MCF 10A (cell line): ENCODE measurements around the gene ACAD11. TPM values are rescaled to one million over a fixed set of nuclear protein-coding genes. Genes with fewer than 3 reads are reported as not detected.

Source experiments
- BruUV-seq: library from RNA; stranded (reverse); fragments of 400-500 nt; replicated peaks from 2 replicates; lab custom pipeline; 2021; lab: Mats Ljungman, UMichigan
- CTCF ChIA-PET: fragments of 300-600 bp; sonication (Branson Sonifier 250); formaldehyde crosslinking; extraction: SDS; loops from one replicate; lab custom pipeline; 2021; ENCODE audit warnings: antibody characterized with exemption, inconsistent platforms; lab: Yijun Ruan, JAX
- POLR2A ChIA-PET: fragments of 300-600, 350-650 bp; sonication (Branson Sonifier 250); formaldehyde crosslinking; extraction: SDS; loops from one replicate; lab custom pipeline; 2020; ENCODE audit warnings: antibody characterized with exemption, inconsistent platforms; lab: Yijun Ruan, JAX
- DNase-seq: peaks from one replicate; pipeline ENCODE4 v3.0.0-alpha.2; 2018; ENCODE audit not compliant: unreplicated experiment
- H3K27ac Mint-ChIP-seq: one replicate; pipeline ENCODE4 v1.8.0; 2022; ENCODE audit warnings: mild to moderate bottlenecking, low read depth, mixed read lengths; ENCODE audit not compliant: unreplicated experiment
- H3K27me3 Mint-ChIP-seq: one replicate; pipeline ENCODE4 v1.8.0; 2022; ENCODE audit warnings: mixed read lengths; ENCODE audit not compliant: insufficient read depth, unreplicated experiment
- H3K36me3 Mint-ChIP-seq: one replicate; pipeline ENCODE4 v1.8.0; 2022; ENCODE audit warnings: mild to moderate bottlenecking, moderate library complexity, mixed read lengths; ENCODE audit not compliant: insufficient read depth, unreplicated experiment
- H3K4me1 Mint-ChIP-seq: one replicate; pipeline ENCODE4 v1.8.0; 2022; ENCODE audit warnings: mixed read lengths; ENCODE audit not compliant: insufficient read depth, unreplicated experiment
- H3K4me3 Mint-ChIP-seq: one replicate; pipeline ENCODE4 v1.8.0; 2022; ENCODE audit warnings: mild to moderate bottlenecking, moderate library complexity, mixed read lengths; ENCODE audit not compliant: unreplicated experiment
- H3K9me3 Mint-ChIP-seq: one replicate; pipeline ENCODE4 v1.8.0; 2022; ENCODE audit warnings: mixed read lengths; ENCODE audit not compliant: unreplicated experiment
- CTCF ChIP-seq: fragments of 200-600 bp; IDR thresholded peaks from one replicate; pipeline ENCODE4 v1.8.0; 2022; ENCODE audit warnings: antibody characterized with exemption, mild to moderate bottlenecking; ENCODE audit not compliant: unreplicated experiment
- intact Hi-C: fragments of 100-400 bp; cut with micrococcal nuclease; formaldehyde crosslinking; loops from 2 replicates; pipeline ENCODE4 v1.14.1; 2022
- total RNA-seq: library from RNA; stranded (reverse); gene quantifications from 2 replicates; pipeline ENCODE4 v1.2.3, GENCODE V29; 2022

ACAD11 gene
- total RNA-seq, 1 experiment from 2014 or later, result 30.9 TPM

- no TSS peak for BruUV-seq
- intact Hi-C loops, result no loop called here
- POLR2A ChIA-PET, result interaction anchor here (1.1 kb wide), 1 partner anchor 14 kb away, joined by 3 read pairs; no protein-coding TSS in a partner anchor
- CTCF ChIA-PET, result interaction anchor here (0.6 kb wide), 1 partner anchor 16 kb away, joined by 3 read pairs; the partner anchor contains the start of gene ACAD11
- Mint-ChIP-seq H3K36me3 (peaks cover 77% of the 10 kb centered on the region), H3K4me1 (no peaks in the 10 kb centered on the region), H3K27me3 (no peaks in the 10 kb centered on the region), H3K9me3 (no peaks in the 10 kb centered on the region), H3K4me3 (no peak overlapping the region), H3K27ac (no peak overlapping the region)
- no peak for TF ChIP-seq CTCF
- no peak for DNase-seq
Observed at GRCh38 chr3:132675408-132675807, 15.8 kb upstream of the ACAD11 start.

GRCh38 chr3:132669256-132669777, 9.7 kb upstream of the ACAD11 start:
- H3K9me3 Mint-ChIP-seq, result no peaks in the 10 kb centered on the region
- DNase-seq, result no peak
- peaks cover 41% of the 10 kb centered on the region for H3K36me3 Mint-ChIP-seq
- ChIA-PET CTCF (interaction anchor here (0.7 to 1.3 kb wide), 3 partner anchors 10 to 57 kb away, joined by 3 to 10 read pairs (median 3); partner anchors contain the start of gene ACAD11), POLR2A (interaction anchor here (0.8 to 3.2 kb wide), 3 partner anchors 8 to 10 kb away, joined by 3 to 16 read pairs (median 16); partner anchors contain the start of gene ACAD11)
- H3K4me3 Mint-ChIP-seq, result no peak overlapping the region
- peak overlapping the region; percentile 31 for H3K27ac Mint-ChIP-seq
- no peaks in the 10 kb centered on the region for H3K27me3 Mint-ChIP-seq
- no peak for TF ChIP-seq CTCF
- BruUV-seq, result no TSS peak
- peaks cover 23% of the 10 kb centered on the region for H3K4me1 Mint-ChIP-seq
- intact Hi-C loops, result no loop called here

- no peak for TF ChIP-seq CTCF
- POLR2A ChIA-PET, result interaction anchor here (1.1 kb wide), 1 partner anchor 14 kb away, joined by 3 read pairs; no protein-coding TSS in a partner anchor
- intact Hi-C loops, result no loop called here
- no peak for DNase-seq
- no peak overlapping the region for H3K4me3 Mint-ChIP-seq
- no peaks in the 10 kb centered on the region for H3K27me3 Mint-ChIP-seq
- H3K9me3 Mint-ChIP-seq, result no peaks in the 10 kb centered on the region
- CTCF ChIA-PET, result interaction anchor here (2.2 kb wide), 1 partner anchor 129 kb away, joined by 6 read pairs; no protein-coding TSS in a partner anchor
- no peak overlapping the region for H3K27ac Mint-ChIP-seq
- peaks cover 21% of the 10 kb centered on the region for H3K36me3 Mint-ChIP-seq
- BruUV-seq, result no TSS peak
- H3K4me1 Mint-ChIP-seq, result peaks cover 36% of the 10 kb centered on the region
Observed at GRCh38 chr3:132665230-132665745, 5.7 kb upstream of the ACAD11 start.

- CTCF ChIA-PET, result interaction anchor here (0.5 to 2.0 kb wide), 3 partner anchors 8 to 886 kb away, joined by 3 to 5 read pairs (median 3); no protein-coding TSS in a partner anchor
- peak overlapping the region; percentile 89 for H3K4me3 Mint-ChIP-seq
Observed at GRCh38 chr3:132662212-132662611, 2.6 kb upstream of the ACAD11 start.

More at GRCh38 chr3:132662212-132662611, 2.6 kb upstream of the ACAD11 start:
- BruUV-seq, result no TSS peak
- Mint-ChIP-seq H3K36me3 (peaks cover 16% of the 10 kb centered on the region), H3K27me3 (no peaks in the 10 kb centered on the region), H3K9me3 (no peaks in the 10 kb centered on the region), H3K27ac (no peak overlapping the region), H3K4me1 (peaks cover 30% of the 10 kb centered on the region)
- intact Hi-C loops, result no loop called here
- no peak for TF ChIP-seq CTCF
- no peak for DNase-seq
- POLR2A ChIA-PET, result interaction anchor here (1.0 to 1.9 kb wide), 6 partner anchors 9 to 64 kb away, joined by 3 to 5 read pairs (median 4); no protein-coding TSS in a partner anchor
